Activated CD4-positive, alpha-beta T cell treated with anti-CD3 and anti-CD28 coated beads, Interleukin-2, amount 50 U/mL, for 16 hours (primary cell): ENCODE data around the gene ZNF670.
"Not testable (repeated sequence)": the region's sequence is repeated elsewhere in the genome, so short reads cannot be mapped to it uniquely, and the experiment has no call there.

Experiments
- DNase-seq: peaks from one replicate; pipeline ENCODE4 v3.0.0-alpha.2; 2020

The ZNF670 gene

GRCh38 chr1:247037511-247038320 is 40.9 kb downstream of the ZNF670 start:
- no peak for DNase-seq

- DNase-seq = not testable (repeated sequence)
Measured at GRCh38 chr1:247032306-247032705, 46.3 kb downstream of the ZNF670 start.
